Panc1 (cell line): Measurements from ENCODE around the gene SLC39A10. TPM values are rescaled to one million over a fixed set of nuclear protein-coding genes. Genes with fewer than 3 reads are reported as not detected.
A peak's percentile ranks its signal among the peaks of the same experiment; 100 is the strongest.

Experiments
- ATAC-seq: fragments of 200-7000 bp; cut with Tn5 transposase; 2 replicates; pipeline ENCODE4 v1.9.1; 2020; ENCODE audit warnings: mild to moderate bottlenecking, moderate library complexity
- BruUV-seq: library from RNA; stranded (reverse); fragments of 400-500 nt; replicated peaks from 2 replicates; lab custom pipeline; 2021; lab: Mats Ljungman, UMichigan
- CTCF ChIA-PET: fragments of 300-600 bp; sonication (Branson Sonifier 250); formaldehyde crosslinking; loops from one replicate; lab custom pipeline; 2022; ENCODE audit warnings: antibody characterized with exemption; lab: Charles Lee
- POLR2A ChIA-PET: fragments of 300-600 bp; sonication (Branson Sonifier 250); formaldehyde crosslinking; loops from one replicate; lab custom pipeline; 2022; ENCODE audit warnings: antibody characterized with exemption; lab: Charles Lee
- DNase-seq: peaks from one replicate; pipeline ENCODE4 v3.0.0-alpha.2; 2010; ENCODE audit warnings: low read depth, low spot score
- H3K27ac ChIP-seq: 2 replicates; pipeline ENCODE4 v1.5.1; 2011; ENCODE audit warnings: mild to moderate bottlenecking, low read length, inconsistent platforms
- H3K27me3 ChIP-seq: fragments of 200-500 bp; sonication (Bioruptor generic); 2 replicates; pipeline ENCODE4 v1.6.0; 2014; ENCODE audit warnings: low read length, inconsistent platforms; ENCODE audit not compliant: control insufficient read depth, insufficient read depth
- H3K36me3 ChIP-seq: fragments of 200-500 bp; sonication (Bioruptor generic); 2 replicates; pipeline ENCODE4 v1.5.1; 2014; ENCODE audit warnings: inconsistent platforms, mild to moderate bottlenecking, low read length, moderate library complexity; ENCODE audit not compliant: control insufficient read depth, insufficient read depth
- H3K4me1 ChIP-seq: 2 replicates; pipeline ENCODE4 v1.5.1; 2011; ENCODE audit warnings: inconsistent platforms, mild to moderate bottlenecking, low read length, moderate library complexity; ENCODE audit not compliant: control insufficient read depth, insufficient read depth
- H3K4me3 ChIP-seq, 2 experiments: 2 replicates each; pipeline ENCODE4 v1.5.1; 2011 to 2012; ENCODE audit warnings: low read depth in 2 of 2, low read length in 2 of 2, mild to moderate bottlenecking in 2 of 2, inconsistent platforms in 1 of 2, moderate library complexity in 1 of 2
- H3K9me3 ChIP-seq: fragments of 200-500 bp; sonication (Bioruptor generic); 2 replicates; pipeline ENCODE4 v1.5.1; 2014; ENCODE audit warnings: low read depth, mild to moderate bottlenecking, inconsistent platforms, low read length, moderate library complexity; ENCODE audit not compliant: control insufficient read depth, insufficient read depth
- CTCF ChIP-seq: fragments of 450-650 bp; IDR thresholded peaks from 2 replicates; pipeline ENCODE4 v1.5.1; 2017; ENCODE audit warnings: mild to moderate bottlenecking
- POLR2AphosphoS5 ChIP-seq: IDR thresholded peaks from 2 replicates; pipeline ENCODE4 v1.6.1; 2012; ENCODE audit warnings: mild to moderate bottlenecking, low read depth, low read length, moderate library complexity
- REST ChIP-seq, 2 experiments: IDR thresholded peaks; 2 replicates each; pipeline ENCODE4 v1.6.1; 2011 to 2012; ENCODE audit warnings: low read depth in 2 of 2, control low read depth in 1 of 2, low read length in 1 of 2, mild to moderate bottlenecking in 1 of 2, moderate library complexity in 1 of 2; ENCODE audit not compliant: insufficient read depth in 1 of 2
- SIN3A ChIP-seq: IDR thresholded peaks from 2 replicates; pipeline ENCODE4 v1.6.1; 2012; ENCODE audit warnings: low read depth, mild to moderate bottlenecking, low read length, moderate library complexity, borderline replicate concordance; ENCODE audit not compliant: insufficient read depth
- TCF7L2 ChIP-seq: IDR thresholded peaks from 2 replicates; pipeline ENCODE4 v1.6.1; 2011; ENCODE audit warnings: mild to moderate bottlenecking, low read depth, low read length, inconsistent platforms
- in situ Hi-C: cut with HindIII; loops from 2 replicates; pipeline ENCODE4 v1.10.0; 2016; ENCODE audit warnings: low sequenced_read_pairs, low pct_unique_long_range_greater_than_20kb
- intact Hi-C: fragments of 100-400 bp; cut with micrococcal nuclease; formaldehyde crosslinking; loops from one replicate; pipeline ENCODE4 v1.10.0; 2022; ENCODE audit not compliant: unreplicated experiment
- total RNA-seq: library from RNA; stranded (reverse); gene quantifications from one replicate; pipeline ENCODE4 v1.2.1, GENCODE V29; 2021; ENCODE audit not compliant: unreplicated experiment

Gene SLC39A10
- total RNA-seq, 1 experiment from 2014 or later, result 45.9 TPM

- in situ Hi-C loops, result no loop called here
- intact Hi-C loops, result no loop called here
- ATAC-seq (no peak), DNase-seq (no peak)
- no TSS peak for BruUV-seq
- Histone ChIP-seq H3K27ac (no peak overlapping the region), H3K4me3 (no peak overlapping the region), H3K36me3 (no peaks in the 10 kb centered on the region), H3K27me3 (no peaks in the 10 kb centered on the region), H3K9me3 (no peaks in the 10 kb centered on the region), H3K4me1 (no peaks in the 10 kb centered on the region; the same call in 1 of the 2 replicates)
- ChIA-PET POLR2A (interaction anchor here (0.6 kb wide), 2 partner anchors 13 to 624 kb away, joined by 3 to 4 read pairs; no protein-coding TSS in a partner anchor), CTCF (no interaction called here)
- TF ChIP-seq POLR2AphosphoS5 (no peak), SIN3A (no peak)
These were observed 6.0 kb upstream of the SLC39A10 start for GRCh38 chr2:195651046-195651445.

- intact Hi-C loops, result no loop called here
- BruUV-seq, result no TSS peak
- no peak for ATAC-seq
- no peaks in the 10 kb centered on the region for H3K27me3 ChIP-seq
- H3K4me1 ChIP-seq, result peaks cover 3% of the 10 kb centered on the region; the same call in 1 of the 2 replicates
- H3K27ac ChIP-seq, result no peak overlapping the region
- no peak overlapping the region for H3K4me3 ChIP-seq
- no peak for DNase-seq
- no peaks in the 10 kb centered on the region for H3K9me3 ChIP-seq
- POLR2A ChIA-PET, result no interaction called here
- CTCF ChIA-PET, result no interaction called here
- TF ChIP-seq CTCF (no peak), SIN3A (no peak), POLR2AphosphoS5 (no peak), TCF7L2 (no peak), REST (IDR thresholded peaks at IDR 0.05; ENCODE audit: insufficient read depth in 1 of 2, low read depth in 2 of 2, low read length in 1 of 2) (no peak)
- no peaks in the 10 kb centered on the region for H3K36me3 ChIP-seq
- in situ Hi-C loops, result no loop called here
These were observed 4.1 kb upstream of the SLC39A10 start for GRCh38 chr2:195652911-195653310.

- H3K4me3 ChIP-seq, result peak overlapping the region; percentile 50 to 91
- TF ChIP-seq TCF7L2 (no peak), SIN3A (no peak), POLR2AphosphoS5 (no peak; the same call in 1 of the 2 replicates), CTCF (no peak), REST (IDR thresholded peaks at IDR 0.05; ENCODE audit: insufficient read depth in 1 of 2, low read depth in 2 of 2, low read length in 1 of 2) (no peak)
- TSS peak; percentile 71 for BruUV-seq
These were observed 716 bp upstream of the SLC39A10 start for GRCh38 chr2:195656161-195656858.

More at GRCh38 chr2:195656161-195656858, 716 bp upstream of the SLC39A10 start:
- ATAC-seq, result no peak; the same call in 1 of the 2 replicates
- intact Hi-C loops, result loop anchor here (5.0 kb wide), 1 partner anchor 334 kb away; no protein-coding TSS in a partner anchor
- Histone ChIP-seq H3K36me3 (peaks cover 3% of the 10 kb centered on the region), H3K9me3 (no peaks in the 10 kb centered on the region), H3K4me1 (peaks cover 23% of the 10 kb centered on the region), H3K27ac (peak overlapping the region; percentile 94), H3K27me3 (no peaks in the 10 kb centered on the region)
- no peak for DNase-seq
- in situ Hi-C loops, result no loop called here
- POLR2A ChIA-PET, result interaction anchor here (0.5 to 0.7 kb wide), 5 partner anchors 111 to 665 kb away, joined by 3 to 13 read pairs (median 8); no protein-coding TSS in a partner anchor
- CTCF ChIA-PET, result interaction anchor here (0.6 to 0.9 kb wide), 4 partner anchors 13 to 54 kb away, joined by 3 to 7 read pairs (median 4); no protein-coding TSS in a partner anchor
